IPS-18c (cell line): ENCODE results near the gene CMTM1.
A peak's percentile ranks its signal among the peaks of the same experiment; 100 is the strongest.
"Not testable (repeated sequence)": the region's sequence is repeated elsewhere in the genome, so short reads cannot be mapped to it uniquely, and the experiment has no call there.

Experiments
- H3K4me3 ChIP-seq: 2 replicates; pipeline ENCODE4 v1.7.0; 2013; ENCODE audit warnings: low read depth, mild to moderate bottlenecking, low read length, moderate library complexity; ENCODE audit not compliant: insufficient read depth
- H3K9me3 ChIP-seq: one replicate; pipeline ENCODE4 v1.6.1; 2013; ENCODE audit warnings: mild to moderate bottlenecking, low read length, moderate library complexity; ENCODE audit not compliant: control insufficient read depth, insufficient read depth

Gene CMTM1

GRCh38 chr16:66551788-66552285 is 14.4 kb upstream of the CMTM1 start:
- Histone ChIP-seq H3K4me3 (peak overlapping the region; percentile 60), H3K9me3 (no peaks in the 10 kb centered on the region)

DNA sequence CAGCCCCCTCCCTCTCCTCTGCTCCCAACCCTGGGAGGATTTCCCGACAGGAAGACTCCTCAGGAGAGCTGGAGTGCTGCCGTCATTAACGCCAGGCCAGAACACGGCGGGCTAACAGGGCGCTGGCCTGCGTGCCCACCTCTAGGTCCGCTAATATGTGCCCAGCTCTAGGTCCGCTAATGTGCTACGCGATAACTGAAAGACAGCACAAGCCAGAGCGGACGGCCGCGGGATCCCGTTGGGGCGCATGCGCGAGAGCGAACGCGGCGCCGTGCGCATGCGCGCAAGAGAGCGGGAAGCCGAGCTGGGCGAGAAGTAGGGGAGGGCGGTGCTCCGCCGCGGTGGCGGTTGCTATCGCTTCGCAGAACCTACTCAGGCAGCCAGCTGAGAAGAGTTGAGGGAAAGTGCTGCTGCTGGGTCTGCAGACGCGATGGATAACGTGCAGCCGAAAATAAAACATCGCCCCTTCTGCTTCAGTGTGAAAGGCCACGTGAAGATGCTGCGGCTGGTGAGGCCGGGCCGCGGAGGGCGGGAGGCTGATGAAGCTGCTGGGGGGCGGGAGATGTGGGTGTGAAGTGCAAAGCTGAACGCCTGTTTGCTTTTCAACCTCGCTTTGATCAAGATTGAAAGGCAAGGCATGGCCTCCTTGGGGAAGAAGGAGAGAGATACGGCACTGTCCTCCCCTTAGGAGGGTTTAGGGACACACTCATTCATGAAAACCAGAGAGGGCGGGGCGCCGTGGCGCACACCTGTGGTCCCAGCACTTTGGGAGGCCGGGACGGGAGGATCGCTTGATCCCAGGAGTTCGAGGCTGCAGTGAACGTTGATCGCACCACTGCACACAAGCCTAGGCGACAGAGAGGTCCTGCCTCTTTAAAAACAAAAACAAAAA is 13.7 kb upstream of the CMTM1 start, which contains the start of gene CKLF:
CKLF (plus strand) TSS at position 291 of the 892 bp plus-strand sequence; CDS start at position 431, 140 bp downstream.
- Histone ChIP-seq H3K4me3 (peak within 1 kb of the TSS; percentile 60), H3K9me3 (no peaks in the 10 kb centered on the region)

DNA sequence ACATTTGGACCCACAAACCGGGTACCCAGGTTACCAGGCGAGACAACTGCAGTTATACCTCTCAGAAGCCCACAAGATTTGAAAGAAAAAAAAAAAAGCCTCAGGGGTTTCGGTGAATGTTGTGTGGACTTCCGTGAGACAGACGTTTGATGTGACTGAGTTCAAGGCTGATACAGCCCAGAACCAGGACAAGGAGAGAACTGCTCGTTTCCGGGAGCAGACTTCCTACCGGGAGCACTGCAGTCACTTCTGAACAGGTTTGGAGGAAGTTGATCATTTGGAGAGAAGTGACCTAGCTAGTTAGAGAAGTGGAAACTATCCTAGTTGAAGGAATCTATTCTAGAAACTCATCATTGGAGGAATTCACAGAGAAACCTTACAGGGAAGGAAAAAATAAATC is 13.0 kb upstream of the CMTM1 start:
- no peak overlapping the region for H3K4me3 ChIP-seq
- H3K9me3 ChIP-seq: no peaks in the 10 kb centered on the region

DNA sequence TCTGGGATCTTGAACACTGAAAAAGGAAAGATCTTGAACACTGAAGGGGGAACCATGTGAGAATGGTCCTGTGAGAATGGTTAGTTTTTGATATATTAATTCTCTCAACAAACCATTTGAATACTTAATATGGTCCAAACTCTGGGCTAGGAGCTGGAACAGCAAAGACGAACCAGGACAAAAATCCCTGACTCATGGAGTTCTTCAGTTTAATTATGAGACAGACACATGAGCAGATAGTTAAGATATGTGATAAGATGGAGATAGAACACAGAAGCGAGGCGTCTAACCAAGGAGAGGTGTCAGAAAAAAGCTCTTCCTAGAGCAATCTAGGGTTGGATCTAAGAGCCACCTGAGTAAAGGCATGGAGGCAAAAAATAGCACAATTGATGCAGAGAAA is 12.2 kb upstream of the CMTM1 start:
- no peak overlapping the region for H3K4me3 ChIP-seq

DNA sequence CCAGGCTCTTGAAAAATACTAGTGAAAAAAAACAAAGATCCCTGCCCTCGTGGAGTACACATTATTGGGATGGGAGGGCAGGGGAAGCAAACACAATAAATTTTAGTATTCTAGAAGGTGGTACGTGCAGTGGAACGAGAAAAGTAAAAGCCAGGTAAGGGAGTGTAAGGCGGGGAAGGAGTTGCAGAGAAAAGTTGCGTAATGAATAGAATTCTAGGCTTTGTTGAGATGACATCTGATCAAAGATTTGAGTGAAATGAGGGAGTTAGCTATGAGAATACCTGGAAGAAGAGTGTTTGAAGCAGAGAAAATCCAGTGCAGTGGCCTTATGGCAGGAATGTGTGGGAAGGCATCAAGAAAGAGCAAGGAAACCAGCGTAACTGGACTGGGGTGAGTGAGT is 11.7 kb upstream of the CMTM1 start:
- Histone ChIP-seq H3K9me3 (no peaks in the 10 kb centered on the region), H3K4me3 (no peak overlapping the region)

More for the DNA sequence above, 12.2 kb upstream of the CMTM1 start:
- no peaks in the 10 kb centered on the region for H3K9me3 ChIP-seq

DNA sequence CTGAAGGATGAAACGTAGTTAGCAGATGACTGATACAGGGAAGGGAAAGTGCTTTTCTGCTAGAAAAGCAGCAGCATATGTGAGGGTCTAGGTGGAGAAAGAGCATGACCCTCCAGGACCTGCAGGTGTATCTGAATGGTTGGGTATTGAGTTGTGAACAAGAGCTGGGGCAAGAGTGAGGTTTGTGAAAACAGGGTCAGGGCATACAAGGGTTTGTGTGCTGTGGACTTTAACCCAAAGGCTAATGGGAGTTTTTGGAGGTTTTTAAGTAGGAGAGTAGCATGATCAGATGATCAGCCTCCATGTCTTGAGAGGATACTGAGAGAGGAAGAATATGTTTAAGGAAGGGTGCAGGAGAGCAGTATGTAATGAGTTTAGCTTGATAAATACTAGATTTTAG is 6.1 kb upstream of the CMTM1 start:
- Histone ChIP-seq H3K4me3 (no peak overlapping the region), H3K9me3 (no peaks in the 10 kb centered on the region)

DNA sequence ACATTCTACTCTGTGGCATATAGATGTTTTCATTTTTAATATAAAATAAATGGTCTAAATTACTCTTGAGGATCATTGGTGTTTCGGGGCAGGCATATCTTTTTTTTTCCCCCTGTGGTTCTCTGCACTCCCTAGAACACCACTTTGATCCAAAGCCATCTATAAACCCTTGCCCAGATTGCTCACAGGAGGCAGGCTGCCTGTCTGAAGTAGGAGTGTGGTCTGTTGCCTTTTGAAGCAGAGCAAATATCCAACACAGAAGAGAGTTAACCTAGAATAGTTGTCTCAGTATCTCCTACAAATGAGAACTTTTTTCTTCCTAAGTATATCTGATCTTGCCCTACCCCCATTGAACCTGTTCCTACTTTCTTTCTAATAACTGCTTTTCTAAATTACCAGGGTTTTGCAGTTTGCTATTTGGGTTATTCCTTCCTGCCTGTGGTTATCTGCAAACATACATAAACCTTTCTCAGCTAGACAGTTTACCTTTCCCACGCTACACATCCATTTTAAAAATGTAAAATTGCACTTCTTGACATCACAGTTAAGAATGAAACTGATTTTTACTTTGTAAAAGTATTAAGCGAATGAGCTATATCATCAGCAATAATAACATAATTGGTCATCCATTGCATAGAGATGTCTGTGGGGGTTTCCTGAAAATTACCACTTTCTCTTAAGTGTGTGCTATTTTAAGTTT is 4.7 kb upstream of the CMTM1 start:
- no peak overlapping the region for H3K4me3 ChIP-seq
- no peaks in the 10 kb centered on the region for H3K9me3 ChIP-seq

DNA sequence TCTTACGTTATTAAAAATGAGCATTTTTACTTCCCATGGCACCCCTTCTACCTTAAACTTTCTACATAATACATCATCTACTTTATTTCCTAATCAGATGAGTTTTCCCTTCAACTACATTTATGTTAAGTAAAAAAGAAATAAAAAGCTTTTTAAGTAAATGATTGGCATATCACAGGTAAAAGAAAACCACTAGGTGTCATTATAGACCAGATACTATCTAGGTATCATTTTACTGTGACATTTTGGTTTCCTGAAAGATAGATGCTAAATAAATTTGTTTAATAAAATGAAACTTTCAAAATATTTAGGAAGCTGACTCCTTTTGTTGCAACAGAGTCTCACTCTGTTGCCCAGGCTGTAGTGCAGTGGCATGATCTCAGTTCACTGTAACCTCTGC is 3.8 kb upstream of the CMTM1 start:
- H3K9me3 ChIP-seq: no peaks in the 10 kb centered on the region
- no peak overlapping the region for H3K4me3 ChIP-seq

DNA sequence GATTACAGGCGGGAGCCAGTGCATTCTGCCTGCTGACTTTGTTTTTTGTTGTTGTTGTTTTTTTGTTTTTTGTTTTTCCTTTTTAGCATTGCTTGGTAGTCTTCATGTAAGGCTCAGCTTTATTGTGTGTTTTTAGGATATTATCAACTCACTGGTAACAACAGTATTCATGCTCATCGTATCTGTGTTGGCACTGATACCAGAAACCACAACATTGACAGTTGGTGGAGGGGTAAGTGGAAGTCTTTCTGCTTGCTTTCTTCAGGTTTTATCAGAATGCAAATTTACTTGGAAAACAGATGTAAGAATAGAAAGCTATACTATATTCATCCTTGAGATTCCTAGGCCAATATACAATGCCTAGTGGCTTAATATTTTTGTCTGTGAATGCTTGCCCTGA is 3.3 kb upstream of the CMTM1 start:
- H3K4me3 ChIP-seq: no peak overlapping the region

GRCh38 chr16:66563574-66564334 is 2.5 kb upstream of the CMTM1 start:
- H3K4me3 ChIP-seq: no peak overlapping the region
- no peaks in the 10 kb centered on the region for H3K9me3 ChIP-seq

More for the DNA sequence above, 3.3 kb upstream of the CMTM1 start:
- H3K9me3 ChIP-seq: no peaks in the 10 kb centered on the region

GRCh38 chr16:66567270-66567669 is 1.0 kb downstream of the CMTM1 start:
- not testable (repeated sequence) for H3K9me3 ChIP-seq, H3K4me3 ChIP-seq

GRCh38 chr16:66568355-66568754 is 2.1 kb downstream of the CMTM1 start:
- H3K9me3 ChIP-seq: no peaks in the 10 kb centered on the region
- no peak overlapping the region for H3K4me3 ChIP-seq

GRCh38 chr16:66569131-66569530 is 2.9 kb downstream of the CMTM1 start:
- Histone ChIP-seq H3K4me3 (no peak overlapping the region), H3K9me3 (no peaks in the 10 kb centered on the region)

DNA sequence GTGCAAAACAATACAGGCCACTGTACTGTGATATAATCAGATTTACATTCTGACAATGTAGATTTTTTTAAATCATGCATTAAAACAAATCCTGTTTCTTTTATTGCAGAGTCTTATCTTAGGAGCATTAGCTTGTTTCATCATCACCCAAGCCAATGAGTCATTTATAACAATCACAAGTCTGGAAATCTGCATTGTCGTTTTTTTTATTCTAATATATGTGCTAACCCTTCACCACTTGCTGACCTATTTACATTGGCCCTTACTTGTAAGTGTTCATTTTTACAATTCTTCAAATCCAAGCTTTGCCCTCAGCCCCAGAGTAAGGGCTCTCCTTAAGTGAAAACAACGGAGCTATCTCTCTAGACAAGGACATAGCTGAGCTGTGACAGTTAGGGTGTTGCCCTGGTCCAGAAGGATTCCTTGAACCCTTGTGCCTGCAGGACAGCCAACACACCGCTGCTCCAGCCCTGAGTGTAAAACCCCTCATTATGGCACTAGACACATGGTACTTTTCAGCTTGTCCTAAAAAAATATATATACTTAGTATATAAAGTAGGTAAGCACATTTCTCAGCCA is 3.7 kb downstream of the CMTM1 start:
- Histone ChIP-seq H3K9me3 (no peaks in the 10 kb centered on the region), H3K4me3 (no peak overlapping the region)

DNA sequence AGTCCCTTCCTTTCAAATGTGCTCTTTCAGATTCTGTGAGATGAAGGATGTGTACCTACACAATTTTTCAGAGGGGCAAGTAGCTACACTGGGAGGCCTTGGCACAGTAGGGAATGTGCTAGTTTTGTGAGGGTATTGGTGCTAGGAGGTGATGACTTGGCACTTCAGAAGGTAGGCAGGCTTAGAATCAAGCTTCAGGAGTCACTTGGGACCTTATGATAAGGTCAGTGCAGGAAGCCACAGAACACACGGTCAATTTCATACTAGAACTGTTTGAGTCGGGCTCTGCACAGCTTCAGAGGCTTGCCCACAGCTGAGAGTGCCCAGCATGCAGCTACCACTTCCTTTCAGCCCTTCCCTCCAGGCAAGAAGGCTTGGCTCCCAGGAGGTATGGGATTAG is 6.1 kb downstream of the CMTM1 start:
- no peak overlapping the region for H3K4me3 ChIP-seq

DNA sequence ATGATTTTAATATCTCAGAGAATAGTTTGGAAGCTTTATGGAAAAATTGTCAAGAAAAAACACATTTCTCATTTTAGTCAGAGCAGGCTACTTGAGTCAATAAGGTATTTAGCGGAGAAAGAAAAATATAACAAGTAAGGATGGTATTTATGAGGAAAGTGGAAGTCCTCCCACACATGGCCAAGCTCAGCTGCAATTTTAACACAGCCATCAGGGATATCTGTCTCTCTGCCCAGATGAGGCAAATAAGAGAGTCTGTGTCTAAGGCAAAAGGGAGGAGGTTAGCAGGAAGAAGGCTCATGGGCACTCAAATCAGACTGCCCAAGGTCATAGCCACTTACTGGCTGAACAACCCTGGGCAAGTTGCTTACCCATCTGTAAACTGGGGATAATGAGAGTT is 7.8 kb downstream of the CMTM1 start:
- Histone ChIP-seq H3K4me3 (no peak overlapping the region), H3K9me3 (no peaks in the 10 kb centered on the region)

More for the DNA sequence above, 6.1 kb downstream of the CMTM1 start:
- H3K9me3 ChIP-seq: no peaks in the 10 kb centered on the region

- no peak overlapping the region for H3K4me3 ChIP-seq
- no peaks in the 10 kb centered on the region for H3K9me3 ChIP-seq
Observed at GRCh38 chr16:66574531-66574930, 8.3 kb downstream of the CMTM1 start.
